Endothelial cell of umbilical vein (primary cell): Measurements from ENCODE around the gene MBTPS1. TPM values are rescaled to one million over a fixed set of nuclear protein-coding genes. Genes with fewer than 3 reads are reported as not detected.

ENCODE experiments used
- BruUV-seq: library from RNA; stranded (reverse); fragments of 400-500 nt; replicated peaks from 2 replicates; lab custom pipeline; 2021; lab: Mats Ljungman, UMichigan
- CTCF ChIA-PET: fragments of 300-600, 350-600 bp; sonication (Branson Sonifier 250); formaldehyde crosslinking; loops from one replicate; lab custom pipeline; 2021; ENCODE audit warnings: antibody characterized with exemption, inconsistent platforms; lab: Charles Lee
- POLR2A ChIA-PET: fragments of 300-600, 350-600 bp; sonication (Branson Sonifier 250); formaldehyde crosslinking; loops from one replicate; lab custom pipeline; 2021; ENCODE audit warnings: antibody characterized with exemption, inconsistent platforms; lab: Charles Lee
- DNase-seq: peaks from one replicate; pipeline ENCODE4 v3.0.0-alpha.2; 2011; ENCODE audit warnings: low read depth, low spot score
- FAIRE-seq: peaks from 2 replicates; lab custom pipeline; 2011; peaks lifted over from hg19 to GRCh38; lab: Jason Lieb, UNC
- H2AFZ ChIP-seq: 2 replicates; pipeline ENCODE4 v1.6.0; 2012; ENCODE audit warnings: low read depth, low read length, control low read depth, inconsistent platforms
- H3K27ac ChIP-seq: 2 replicates; pipeline ENCODE4 v1.5.1; 2011; ENCODE audit warnings: low read depth, mild to moderate bottlenecking, control low read depth, low read length, moderate library complexity; ENCODE audit not compliant: insufficient read depth
- H3K27me3 ChIP-seq, 2 experiments: 2 replicates each; pipeline versions ENCODE4 v1.6.0 to v1.6.1; 2011; ENCODE audit warnings: low read length in 2 of 2, mixed read lengths in 1 of 2; ENCODE audit not compliant: control insufficient read depth in 2 of 2, insufficient read depth in 2 of 2
- H3K36me3 ChIP-seq, 2 experiments: 2 replicates in 1 of 2; 3 replicates in 1 of 2; pipeline ENCODE4 v1.5.1; 2011; ENCODE audit warnings: low read length in 2 of 2, mild to moderate bottlenecking in 1 of 2, moderate library complexity in 1 of 2; ENCODE audit not compliant: control insufficient read depth in 2 of 2, insufficient read depth in 2 of 2; ENCODE audit errors: extremely low read depth in 1 of 2
- H3K4me1 ChIP-seq: 3 replicates; pipeline ENCODE4 v1.5.1; 2011; ENCODE audit warnings: mild to moderate bottlenecking, low read length; ENCODE audit not compliant: control insufficient read depth, insufficient read depth; ENCODE audit errors: extremely low read depth
- H3K4me2 ChIP-seq: 2 replicates; pipeline ENCODE4 v1.6.1; 2011; ENCODE audit warnings: low read length, control low read depth, mixed read lengths; ENCODE audit not compliant: insufficient read depth
- H3K4me3 ChIP-seq, 3 experiments: fragments of 200-600 bp in 1 of 3; sonication (generic), shearing (Covaris generic) in 1 of 3; replicated peaks in 1 of 3; 2 replicates each; pipeline ENCODE4 v1.5.1; 2011 to 2016; ENCODE audit warnings: control low read depth in 3 of 3, low read length in 3 of 3, mild to moderate bottlenecking in 2 of 3, inconsistent platforms in 1 of 3, low read depth in 1 of 3, moderate library complexity in 1 of 3; ENCODE audit not compliant: insufficient read depth in 1 of 3
- H3K79me2 ChIP-seq: 2 replicates; pipeline ENCODE4 v1.6.0; 2012; ENCODE audit warnings: low read length, inconsistent platforms; ENCODE audit not compliant: control insufficient read depth, insufficient read depth
- H3K9ac ChIP-seq: replicated peaks from 2 replicates; pipeline ENCODE3; 2011; ENCODE audit warnings: low read length, control low read depth; ENCODE audit not compliant: insufficient read depth; ENCODE audit errors: extremely low read depth
- H3K9me1 ChIP-seq: replicated peaks from 3 replicates; pipeline ENCODE4 v1.6.0; 2011; ENCODE audit warnings: mild to moderate bottlenecking, low read length; ENCODE audit not compliant: control insufficient read depth, insufficient read depth; ENCODE audit errors: extremely low read depth
- H3K9me3 ChIP-seq: replicated peaks from 2 replicates; pipeline ENCODE4 v1.5.1; 2012; ENCODE audit warnings: low read length, inconsistent platforms; ENCODE audit not compliant: control insufficient read depth, insufficient read depth
- H4K20me1 ChIP-seq: replicated peaks from 2 replicates; pipeline ENCODE3; 2011; ENCODE audit warnings: mild to moderate bottlenecking, low read length; ENCODE audit not compliant: control insufficient read depth, insufficient read depth; ENCODE audit errors: extremely low read depth
- EZH2 ChIP-seq: IDR thresholded peaks from 2 replicates; pipeline ENCODE4 v1.6.1; 2012; ENCODE audit warnings: borderline replicate concordance, low read depth, mild to moderate bottlenecking, moderate library complexity, low read length, inconsistent platforms; ENCODE audit not compliant: severe bottlenecking
- FOS ChIP-seq: IDR thresholded peaks from 2 replicates; pipeline ENCODE4 v1.6.1; 2011; ENCODE audit warnings: mild to moderate bottlenecking, low read length, moderate library complexity, borderline replicate concordance; ENCODE audit not compliant: insufficient read depth
- GATA2 ChIP-seq: IDR thresholded peaks from 2 replicates; pipeline ENCODE4 v1.7.0; 2011; ENCODE audit warnings: low read depth, mild to moderate bottlenecking, moderate library complexity, mixed read lengths, low read length; ENCODE audit not compliant: insufficient read length, insufficient read depth
- JUN ChIP-seq: IDR thresholded peaks from 2 replicates; pipeline ENCODE4 v1.6.1; 2011; ENCODE audit warnings: borderline replicate concordance, low read depth; ENCODE audit not compliant: insufficient read length, insufficient read depth
- MYC ChIP-seq: IDR thresholded peaks from one replicate; pipeline ENCODE4 v1.6.1; 2011; ENCODE audit warnings: mild to moderate bottlenecking, low read depth, low read length
- POLR2A ChIP-seq: IDR thresholded peaks from 2 replicates; pipeline ENCODE4 v1.6.1; 2012; ENCODE audit warnings: low read depth, mild to moderate bottlenecking, control low read depth, low read length
- POLR2AphosphoS5 ChIP-seq: IDR thresholded peaks from 2 replicates; pipeline ENCODE4 v1.6.1; 2012; ENCODE audit warnings: low read depth, mild to moderate bottlenecking, control low read depth, low read length, moderate library complexity; ENCODE audit not compliant: insufficient read depth
- dilution Hi-C: fragments of 300-500 bp; cut with MboI; formaldehyde crosslinking; loops from one replicate; pipeline ENCODE4 v1.15.0; 2019; ENCODE audit warnings: low sequenced_read_pairs; ENCODE audit not compliant: extremely low pct_ligation_motif_present
- intact Hi-C: fragments of 100-400 bp; cut with micrococcal nuclease; formaldehyde crosslinking; loops from one replicate; pipeline ENCODE4 v1.10.0; 2022
- polyA plus RNA-seq, 4 experiments: library from polyadenylated mRNA; depleted of rRNA in 3 of 4; stranded (reverse) in 3 of 4; unstranded in 1 of 4; fragments of >200 nt; gene quantifications; 2 replicates each; pipeline versions ENCODE4 v1.2.1 to v1.2.3, GENCODE V29; 2011 to 2012; ENCODE audit warnings: missing spikeins in 1 of 4
- total RNA-seq: library from RNA; stranded (reverse); gene quantifications from 2 replicates; pipeline ENCODE4 v1.2.3, GENCODE V29; 2021
- TF ChIP-seq, protein P1 (sequence below): IDR thresholded peaks from 2 replicates; pipeline ENCODE4 v1.6.1; 2011; ENCODE audit not compliant: insufficient read depth, insufficient read length
- TF ChIP-seq, protein P2 (sequence below), 2 donors: IDR thresholded peaks; 1 replicate in 1 of 2; 2 replicates in 1 of 2; pipeline ENCODE4 v1.5.1; 2011; ENCODE audit warnings: low read length in 2 of 2, mild to moderate bottlenecking in 2 of 2, moderate library complexity in 2 of 2, control low read depth in 1 of 2, inconsistent platforms in 1 of 2, low read depth in 1 of 2; ENCODE audit not compliant: insufficient read depth in 1 of 2; ENCODE audit errors: extremely low read depth in 1 of 2

Gene MBTPS1
- total and polyA plus RNA-seq, 2 donors (not counting 3 experiments of a cell fraction or from before 2014, with no cell fraction given) = 82.3 to 99.6 TPM

GRCh38 chr16:84079664-84080063 lies 37.1 kb downstream of the MBTPS1 start:
- H3K79me2 ChIP-seq = peaks cover 3% of the 10 kb centered on the region
- FAIRE-seq (no peak), DNase-seq (no peak)
- H4K20me1 ChIP-seq = no peaks in the 10 kb centered on the region
- no peaks in the 10 kb centered on the region for H3K9me3 ChIP-seq
- no peak overlapping the region for H3K27ac ChIP-seq
- H3K9me1 ChIP-seq = no peaks in the 10 kb centered on the region
- no peaks in the 10 kb centered on the region for H3K4me1 ChIP-seq
- POLR2A ChIA-PET = no interaction called here
- H3K36me3 ChIP-seq = peaks cover 12 to 39% of the 10 kb centered on the region in 2 experiments
- intact Hi-C loops = no loop called here
- dilution Hi-C loops = no loop called here
- H2AFZ ChIP-seq = no peak overlapping the region
- no peaks in the 10 kb centered on the region for H3K27me3 ChIP-seq
- no TSS peak for BruUV-seq
- H3K4me3 ChIP-seq = no peak overlapping the region
- no peak overlapping the region for H3K9ac ChIP-seq
- CTCF ChIA-PET = interaction anchor here (0.6 to 1.1 kb wide), 2 partner anchors 123 to 153 kb away, joined by 3 read pairs; no protein-coding TSS in a partner anchor
- no peak for TF ChIP-seq JUN
- no peak for TF ChIP-seq GATA2
- TF ChIP-seq, protein P1, sequence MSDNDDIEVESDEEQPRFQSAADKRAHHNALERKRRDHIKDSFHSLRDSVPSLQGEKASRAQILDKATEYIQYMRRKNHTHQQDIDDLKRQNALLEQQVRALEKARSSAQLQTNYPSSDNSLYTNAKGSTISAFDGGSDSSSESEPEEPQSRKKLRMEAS = no peak
- TF ChIP-seq FOS = no peak
- no peak for TF ChIP-seq POLR2AphosphoS5
- no peak for TF ChIP-seq MYC
- TF ChIP-seq, protein P2, sequence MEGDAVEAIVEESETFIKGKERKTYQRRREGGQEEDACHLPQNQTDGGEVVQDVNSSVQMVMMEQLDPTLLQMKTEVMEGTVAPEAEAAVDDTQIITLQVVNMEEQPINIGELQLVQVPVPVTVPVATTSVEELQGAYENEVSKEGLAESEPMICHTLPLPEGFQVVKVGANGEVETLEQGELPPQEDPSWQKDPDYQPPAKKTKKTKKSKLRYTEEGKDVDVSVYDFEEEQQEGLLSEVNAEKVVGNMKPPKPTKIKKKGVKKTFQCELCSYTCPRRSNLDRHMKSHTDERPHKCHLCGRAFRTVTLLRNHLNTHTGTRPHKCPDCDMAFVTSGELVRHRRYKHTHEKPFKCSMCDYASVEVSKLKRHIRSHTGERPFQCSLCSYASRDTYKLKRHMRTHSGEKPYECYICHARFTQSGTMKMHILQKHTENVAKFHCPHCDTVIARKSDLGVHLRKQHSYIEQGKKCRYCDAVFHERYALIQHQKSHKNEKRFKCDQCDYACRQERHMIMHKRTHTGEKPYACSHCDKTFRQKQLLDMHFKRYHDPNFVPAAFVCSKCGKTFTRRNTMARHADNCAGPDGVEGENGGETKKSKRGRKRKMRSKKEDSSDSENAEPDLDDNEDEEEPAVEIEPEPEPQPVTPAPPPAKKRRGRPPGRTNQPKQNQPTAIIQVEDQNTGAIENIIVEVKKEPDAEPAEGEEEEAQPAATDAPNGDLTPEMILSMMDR (IDR thresholded peaks at IDR 0.05; ENCODE audit: extremely low read depth in 1 of 2, insufficient read depth in 1 of 2, low read depth in 1 of 2, low read length in 2 of 2) = no peak
- no peak for TF ChIP-seq EZH2
- TF ChIP-seq POLR2A = no peak
- H3K4me2 ChIP-seq = no peak overlapping the region
